HL-60 (cell line): ENCODE data around the gene CSRNP3.

Source experiments
- GABPA ChIP-seq: IDR thresholded peaks from 2 replicates; pipeline ENCODE4 v1.6.1; 2012; ENCODE audit warnings: low read depth
- POLR2AphosphoS5 ChIP-seq: IDR thresholded peaks from 2 replicates; pipeline ENCODE4 v1.6.1; 2012; ENCODE audit warnings: low read depth
- SPI1 ChIP-seq: IDR thresholded peaks from 2 replicates; pipeline ENCODE4 v1.6.1; 2012; ENCODE audit warnings: low read depth, mild to moderate bottlenecking, borderline replicate concordance
- TF ChIP-seq, protein P1 (sequence below): IDR thresholded peaks from one replicate; pipeline ENCODE4 v1.5.1; 2011; ENCODE audit warnings: low read length, control low read depth, inconsistent platforms; ENCODE audit not compliant: insufficient read depth
- TF ChIP-seq, protein P2 (sequence below): IDR thresholded peaks from 2 replicates; pipeline ENCODE4 v1.6.1; 2012; ENCODE audit warnings: low read depth; ENCODE audit not compliant: insufficient replicate concordance

DNA sequence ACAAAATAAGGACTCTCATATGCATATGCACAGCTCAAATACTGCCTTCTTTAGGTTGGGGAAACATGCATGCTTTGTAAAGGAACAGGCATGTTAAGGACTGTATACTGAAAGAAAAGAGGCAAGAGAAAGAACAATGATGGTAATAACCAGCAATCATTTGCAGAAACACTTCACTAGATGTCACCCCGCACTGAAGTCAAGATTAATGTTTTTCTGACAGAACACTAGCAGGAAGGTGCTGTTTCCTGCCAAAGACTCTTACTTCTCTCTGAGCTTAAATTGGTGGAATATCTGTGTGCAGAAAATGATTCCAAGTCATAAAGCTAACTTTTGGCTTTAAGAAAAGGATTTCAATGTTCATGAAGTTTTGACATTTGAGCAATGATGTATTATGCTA, 19.3 kb upstream of the CSRNP3 start:
- TF ChIP-seq POLR2AphosphoS5 = no peak
- TF ChIP-seq, protein P1, sequence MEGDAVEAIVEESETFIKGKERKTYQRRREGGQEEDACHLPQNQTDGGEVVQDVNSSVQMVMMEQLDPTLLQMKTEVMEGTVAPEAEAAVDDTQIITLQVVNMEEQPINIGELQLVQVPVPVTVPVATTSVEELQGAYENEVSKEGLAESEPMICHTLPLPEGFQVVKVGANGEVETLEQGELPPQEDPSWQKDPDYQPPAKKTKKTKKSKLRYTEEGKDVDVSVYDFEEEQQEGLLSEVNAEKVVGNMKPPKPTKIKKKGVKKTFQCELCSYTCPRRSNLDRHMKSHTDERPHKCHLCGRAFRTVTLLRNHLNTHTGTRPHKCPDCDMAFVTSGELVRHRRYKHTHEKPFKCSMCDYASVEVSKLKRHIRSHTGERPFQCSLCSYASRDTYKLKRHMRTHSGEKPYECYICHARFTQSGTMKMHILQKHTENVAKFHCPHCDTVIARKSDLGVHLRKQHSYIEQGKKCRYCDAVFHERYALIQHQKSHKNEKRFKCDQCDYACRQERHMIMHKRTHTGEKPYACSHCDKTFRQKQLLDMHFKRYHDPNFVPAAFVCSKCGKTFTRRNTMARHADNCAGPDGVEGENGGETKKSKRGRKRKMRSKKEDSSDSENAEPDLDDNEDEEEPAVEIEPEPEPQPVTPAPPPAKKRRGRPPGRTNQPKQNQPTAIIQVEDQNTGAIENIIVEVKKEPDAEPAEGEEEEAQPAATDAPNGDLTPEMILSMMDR = no peak
- TF ChIP-seq, protein P2, sequence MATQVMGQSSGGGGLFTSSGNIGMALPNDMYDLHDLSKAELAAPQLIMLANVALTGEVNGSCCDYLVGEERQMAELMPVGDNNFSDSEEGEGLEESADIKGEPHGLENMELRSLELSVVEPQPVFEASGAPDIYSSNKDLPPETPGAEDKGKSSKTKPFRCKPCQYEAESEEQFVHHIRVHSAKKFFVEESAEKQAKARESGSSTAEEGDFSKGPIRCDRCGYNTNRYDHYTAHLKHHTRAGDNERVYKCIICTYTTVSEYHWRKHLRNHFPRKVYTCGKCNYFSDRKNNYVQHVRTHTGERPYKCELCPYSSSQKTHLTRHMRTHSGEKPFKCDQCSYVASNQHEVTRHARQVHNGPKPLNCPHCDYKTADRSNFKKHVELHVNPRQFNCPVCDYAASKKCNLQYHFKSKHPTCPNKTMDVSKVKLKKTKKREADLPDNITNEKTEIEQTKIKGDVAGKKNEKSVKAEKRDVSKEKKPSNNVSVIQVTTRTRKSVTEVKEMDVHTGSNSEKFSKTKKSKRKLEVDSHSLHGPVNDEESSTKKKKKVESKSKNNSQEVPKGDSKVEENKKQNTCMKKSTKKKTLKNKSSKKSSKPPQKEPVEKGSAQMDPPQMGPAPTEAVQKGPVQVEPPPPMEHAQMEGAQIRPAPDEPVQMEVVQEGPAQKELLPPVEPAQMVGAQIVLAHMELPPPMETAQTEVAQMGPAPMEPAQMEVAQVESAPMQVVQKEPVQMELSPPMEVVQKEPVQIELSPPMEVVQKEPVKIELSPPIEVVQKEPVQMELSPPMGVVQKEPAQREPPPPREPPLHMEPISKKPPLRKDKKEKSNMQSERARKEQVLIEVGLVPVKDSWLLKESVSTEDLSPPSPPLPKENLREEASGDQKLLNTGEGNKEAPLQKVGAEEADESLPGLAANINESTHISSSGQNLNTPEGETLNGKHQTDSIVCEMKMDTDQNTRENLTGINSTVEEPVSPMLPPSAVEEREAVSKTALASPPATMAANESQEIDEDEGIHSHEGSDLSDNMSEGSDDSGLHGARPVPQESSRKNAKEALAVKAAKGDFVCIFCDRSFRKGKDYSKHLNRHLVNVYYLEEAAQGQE = no peak
- no peak for TF ChIP-seq GABPA
- no peak for TF ChIP-seq SPI1
